LNCaP clone FGC (cell line): ENCODE results near the gene CCDC178.
A peak's percentile ranks its signal among the peaks of the same experiment; 100 is the strongest.
"Not testable (repeated sequence)": the region's sequence is repeated elsewhere in the genome, so short reads cannot be mapped to it uniquely, and the experiment has no call there.

Source experiments
- DNase-seq: peaks from one replicate; pipeline ENCODE4 v3.0.0-alpha.2; 2011; ENCODE audit warnings: low read depth
- H3K4me3 ChIP-seq: 2 replicates; pipeline ENCODE4 v1.5.1; 2011; ENCODE audit warnings: mild to moderate bottlenecking, low read depth, low read length, control low read depth
- TF ChIP-seq, protein P1 (sequence below): IDR thresholded peaks from 2 replicates; pipeline ENCODE4 v1.5.1; 2012; ENCODE audit warnings: mild to moderate bottlenecking; ENCODE audit not compliant: control insufficient read depth, insufficient read depth; ENCODE audit errors: extremely low read depth

CCDC178 gene

DNA sequence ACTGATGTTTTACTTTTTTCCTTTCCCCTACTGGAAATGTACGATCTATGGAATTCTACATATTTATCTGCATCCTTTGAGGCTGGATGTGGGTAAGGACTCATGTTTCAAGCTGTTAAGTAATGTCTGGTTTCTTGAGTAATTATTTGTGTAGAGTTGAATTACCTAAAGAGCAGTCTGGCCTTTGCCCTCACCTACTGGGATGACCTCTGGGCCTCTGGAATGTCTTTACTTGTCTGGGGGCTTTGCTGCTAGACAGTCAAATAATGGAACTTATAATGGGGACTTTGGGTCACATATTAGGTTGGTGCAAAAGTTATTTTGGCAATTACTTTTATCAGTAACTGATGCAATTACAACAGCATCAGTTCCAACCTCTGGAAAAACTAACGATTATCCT lies 244.7 kb downstream of the CCDC178 start:
- TF ChIP-seq, protein P1, sequence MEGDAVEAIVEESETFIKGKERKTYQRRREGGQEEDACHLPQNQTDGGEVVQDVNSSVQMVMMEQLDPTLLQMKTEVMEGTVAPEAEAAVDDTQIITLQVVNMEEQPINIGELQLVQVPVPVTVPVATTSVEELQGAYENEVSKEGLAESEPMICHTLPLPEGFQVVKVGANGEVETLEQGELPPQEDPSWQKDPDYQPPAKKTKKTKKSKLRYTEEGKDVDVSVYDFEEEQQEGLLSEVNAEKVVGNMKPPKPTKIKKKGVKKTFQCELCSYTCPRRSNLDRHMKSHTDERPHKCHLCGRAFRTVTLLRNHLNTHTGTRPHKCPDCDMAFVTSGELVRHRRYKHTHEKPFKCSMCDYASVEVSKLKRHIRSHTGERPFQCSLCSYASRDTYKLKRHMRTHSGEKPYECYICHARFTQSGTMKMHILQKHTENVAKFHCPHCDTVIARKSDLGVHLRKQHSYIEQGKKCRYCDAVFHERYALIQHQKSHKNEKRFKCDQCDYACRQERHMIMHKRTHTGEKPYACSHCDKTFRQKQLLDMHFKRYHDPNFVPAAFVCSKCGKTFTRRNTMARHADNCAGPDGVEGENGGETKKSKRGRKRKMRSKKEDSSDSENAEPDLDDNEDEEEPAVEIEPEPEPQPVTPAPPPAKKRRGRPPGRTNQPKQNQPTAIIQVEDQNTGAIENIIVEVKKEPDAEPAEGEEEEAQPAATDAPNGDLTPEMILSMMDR: no peak
- no peak overlapping the region for H3K4me3 ChIP-seq
- DNase-seq: no peak

DNA sequence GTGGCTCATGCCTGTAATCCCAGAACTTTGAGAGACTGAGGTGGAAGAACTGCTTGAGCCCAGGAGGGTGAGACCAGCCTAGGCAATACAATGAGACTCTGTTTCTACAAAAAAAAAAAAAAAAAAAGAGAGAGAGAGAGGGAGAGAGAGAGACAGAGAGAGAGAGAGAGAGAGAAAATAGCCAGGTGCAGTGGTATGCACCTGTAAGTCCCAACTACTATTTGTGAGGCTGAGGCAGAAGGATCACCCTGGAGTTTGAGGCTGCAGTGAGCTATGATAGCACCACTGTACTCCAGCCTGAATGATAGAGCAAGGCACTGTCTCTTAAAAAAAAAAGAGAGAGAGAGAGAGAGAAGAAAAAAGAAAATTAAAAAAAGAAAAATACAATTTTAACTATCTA lies 245.7 kb downstream of the CCDC178 start:
- TF ChIP-seq, protein P1: no peak
- DNase-seq: no peak
- no peak overlapping the region for H3K4me3 ChIP-seq

DNA sequence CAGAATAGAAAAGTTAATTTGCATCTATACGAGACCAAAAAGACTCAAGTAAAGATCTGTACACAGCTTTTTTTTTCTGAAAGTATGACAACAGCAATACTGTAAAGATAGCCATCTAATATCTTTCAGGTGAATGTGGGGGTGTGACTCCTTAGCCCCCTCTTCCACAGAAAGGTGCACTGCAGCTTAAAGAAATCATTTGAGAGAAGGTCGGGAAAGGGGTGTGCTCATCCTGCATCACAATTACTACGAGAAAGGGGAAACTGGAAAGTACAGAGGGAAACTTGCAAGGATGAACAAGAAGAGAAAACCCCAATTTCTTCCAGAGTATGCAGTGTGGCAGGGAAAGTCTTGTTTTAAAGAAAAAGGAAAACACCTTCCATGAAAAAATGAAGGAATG lies 255.6 kb downstream of the CCDC178 start:
- TF ChIP-seq, protein P1: peak; percentile 8; the same call in 1 of the 2 replicates
- H3K4me3 ChIP-seq: no peak overlapping the region
- no peak for DNase-seq

DNA sequence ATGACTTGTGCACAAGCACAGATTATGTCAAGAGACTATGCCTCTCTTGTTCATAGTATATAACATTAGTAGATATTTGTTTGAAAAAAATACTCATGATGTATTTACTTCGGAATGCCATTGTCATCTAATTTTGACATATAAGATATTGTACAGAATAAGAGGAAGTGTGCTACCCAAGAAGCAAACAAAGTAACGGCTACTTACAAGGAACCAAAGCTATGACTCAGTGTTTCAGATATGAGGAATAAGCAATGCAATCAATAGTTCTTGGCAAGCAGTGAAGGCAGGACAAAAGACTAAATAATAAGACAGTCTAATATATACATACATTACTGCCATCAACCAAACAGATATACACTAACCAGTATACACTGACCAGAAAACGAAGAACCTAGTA lies 256.3 kb downstream of the CCDC178 start:
- DNase-seq: no peak
- TF ChIP-seq, protein P1: no peak
- no peak overlapping the region for H3K4me3 ChIP-seq

DNA sequence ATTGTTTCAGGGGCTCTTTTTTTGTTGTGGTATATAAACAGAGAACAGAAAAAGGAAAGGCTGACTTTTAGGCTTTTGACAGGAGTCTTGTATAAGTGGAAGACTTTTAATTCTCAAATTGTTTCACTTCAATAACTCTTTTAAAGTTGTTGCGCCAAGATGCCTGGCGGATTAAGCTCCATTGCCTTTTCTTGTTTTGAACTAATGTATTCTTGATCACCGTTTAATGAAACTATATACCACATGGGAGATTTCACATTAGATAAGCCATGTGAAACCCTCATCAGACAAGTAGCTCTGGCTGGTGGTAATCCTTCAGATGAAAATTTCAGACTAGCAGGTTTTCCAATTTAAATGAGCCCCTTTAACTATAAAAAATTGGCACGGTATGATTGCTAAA lies 257.4 kb downstream of the CCDC178 start:
- TF ChIP-seq, protein P1: no peak
- DNase-seq: no peak

DNA sequence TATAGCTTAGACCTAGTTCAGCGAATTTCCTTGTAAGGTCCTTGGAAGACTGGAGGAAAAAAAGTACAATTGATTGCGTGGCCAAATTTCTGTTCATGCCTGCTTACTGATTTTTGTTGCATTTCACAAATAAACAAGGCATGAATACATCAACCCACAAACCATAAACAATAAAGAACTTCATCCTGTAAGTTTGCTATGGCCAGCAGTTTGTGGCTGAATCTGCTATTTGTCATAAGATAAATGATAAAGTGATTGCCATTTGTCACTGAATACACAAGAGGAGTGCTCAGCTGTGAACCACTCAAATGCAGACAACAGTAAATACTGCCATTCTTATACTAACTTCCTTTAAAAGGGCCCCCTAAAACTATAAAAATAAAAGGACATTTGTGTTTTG lies 259.5 kb downstream of the CCDC178 start:
- no peak for DNase-seq
- TF ChIP-seq, protein P1: no peak
- H3K4me3 ChIP-seq: no peak overlapping the region

More for the DNA sequence above, 257.4 kb downstream of the CCDC178 start:
- H3K4me3 ChIP-seq: no peak overlapping the region

DNA sequence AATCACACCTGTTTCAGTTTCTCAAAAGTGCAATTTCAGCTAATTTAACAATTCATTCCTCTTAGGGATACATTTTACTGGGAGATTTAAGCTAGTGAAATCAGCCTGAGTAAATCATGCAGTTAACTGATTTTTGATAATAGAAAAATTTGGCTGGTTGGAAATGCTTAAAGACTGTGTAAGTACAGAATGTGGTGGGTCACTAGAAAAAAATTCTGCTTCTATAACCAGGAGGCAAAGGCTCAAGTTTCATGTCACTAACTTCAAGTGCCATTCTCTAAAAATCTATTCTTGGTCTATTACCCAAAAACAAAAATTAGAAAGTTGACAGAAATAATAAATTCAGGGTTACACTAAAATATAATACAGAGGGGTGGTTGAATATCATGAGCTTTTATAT lies 271.3 kb downstream of the CCDC178 start:
- DNase-seq: no peak
- TF ChIP-seq, protein P1: no peak
- H3K4me3 ChIP-seq: no peak overlapping the region

DNA sequence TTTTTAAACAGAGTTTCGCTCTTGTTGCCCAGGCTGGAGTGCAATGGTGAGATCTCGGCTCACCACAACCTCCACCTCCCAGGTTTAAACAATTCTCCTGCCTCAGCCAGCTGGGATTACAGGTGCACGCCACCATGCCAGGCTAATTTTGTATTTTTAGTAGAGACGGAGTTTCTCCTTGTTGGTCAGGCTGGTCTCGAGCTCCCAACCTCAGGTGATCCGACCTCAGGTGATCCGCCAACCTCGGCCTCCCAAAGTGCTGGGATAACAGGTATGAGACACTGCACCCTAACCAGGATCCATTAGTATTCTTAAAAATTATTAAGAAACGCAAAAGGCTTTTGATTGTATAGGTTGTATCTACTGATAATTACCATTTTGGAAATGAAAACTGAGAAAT lies 276.4 kb downstream of the CCDC178 start:
- not testable (repeated sequence) for DNase-seq

More for the DNA sequence above, 276.4 kb downstream of the CCDC178 start:
- H3K4me3 ChIP-seq: not testable (repeated sequence)
